H1 (cell line): ENCODE measurements around the gene ITGA4. TPM values are rescaled to one million over a fixed set of nuclear protein-coding genes. Genes with fewer than 3 reads are reported as not detected.

Experiments
- CTCF ChIA-PET: fragments of 300-600 bp; sonication (Branson Sonifier 250); formaldehyde crosslinking; loops from one replicate; lab custom pipeline; 2021; ENCODE audit not compliant: partially characterized antibody; lab: Charles Lee
- POLR2A ChIA-PET: fragments of 300-600 bp; sonication (Branson Sonifier 250); formaldehyde crosslinking; loops from one replicate; lab custom pipeline; 2021; ENCODE audit warnings: inconsistent platforms; ENCODE audit not compliant: partially characterized antibody; lab: Charles Lee
- DNase-seq, 2 experiments: peaks; one replicate each; pipeline versions ENCODE4 v3.0.0 to v3.0.0-alpha.2; 2010 to 2022; ENCODE audit warnings: low spot score in 2 of 2, low read depth in 1 of 2, mixed read lengths in 1 of 2
- FAIRE-seq: peaks from 2 replicates; lab custom pipeline; 2011; peaks lifted over from hg19 to GRCh38; lab: Jason Lieb, UNC
- H2AFZ ChIP-seq: 2 replicates; pipeline ENCODE4 v1.8.1; 2012; ENCODE audit warnings: low read length, inconsistent platforms
- H2AK5ac ChIP-seq: 2 replicates; pipeline ENCODE4 v1.6.1; 2013; ENCODE audit warnings: low read depth, low read length
- H2BK120ac ChIP-seq: replicated peaks from 2 replicates; pipeline ENCODE3; 2013; ENCODE audit warnings: low read depth, low read length, inconsistent platforms
- H2BK12ac ChIP-seq: 2 replicates; pipeline ENCODE4 v1.6.1; 2013; ENCODE audit warnings: low read depth, low read length
- H2BK15ac ChIP-seq: 2 replicates; pipeline ENCODE4 v1.6.1; 2013; ENCODE audit warnings: low read length
- H2BK20ac ChIP-seq: 2 replicates; pipeline ENCODE4 v1.6.1; 2013; ENCODE audit warnings: low read length
- H2BK5ac ChIP-seq: 2 replicates; pipeline ENCODE4 v1.6.1; 2013; ENCODE audit warnings: low read depth, low read length
- H3K14ac ChIP-seq: 2 replicates; pipeline ENCODE4 v1.6.1; 2013; ENCODE audit warnings: inconsistent platforms; ENCODE audit not compliant: insufficient read length
- H3K18ac ChIP-seq: 2 replicates; pipeline ENCODE4 v1.6.1; 2013; ENCODE audit warnings: low read length; ENCODE audit errors: extremely low read depth
- H3K23ac ChIP-seq: 2 replicates; pipeline ENCODE4 v1.6.1; 2013; ENCODE audit warnings: inconsistent platforms; ENCODE audit not compliant: insufficient read length
- H3K23me2 ChIP-seq: 2 replicates; pipeline ENCODE4 v1.6.1; 2013; ENCODE audit warnings: low read depth, low read length
- H3K27ac ChIP-seq: 2 replicates; pipeline ENCODE4 v1.6.1; 2011; ENCODE audit warnings: low read depth, low read length, inconsistent platforms
- H3K27me3 ChIP-seq, 4 experiments: replicated peaks in 1 of 4; 1 replicate in 1 of 4; 2 replicates in 3 of 4; pipeline versions ENCODE4 v1.6.1 to v1.8.1; 2011 to 2013; ENCODE audit warnings: low read length in 3 of 4, mild to moderate bottlenecking in 3 of 4, inconsistent platforms in 2 of 4, mixed read lengths in 2 of 4, moderate library complexity in 1 of 4; ENCODE audit not compliant: control insufficient read depth in 3 of 4, insufficient read depth in 3 of 4; ENCODE audit errors: extremely low read depth in 1 of 4
- H3K36me3 ChIP-seq, 4 experiments: 2 replicates each; pipeline versions ENCODE4 v1.6.1 to v1.8.1; 2011 to 2013; ENCODE audit warnings: mild to moderate bottlenecking in 4 of 4, low read length in 3 of 4, moderate library complexity in 2 of 4, control low read depth in 1 of 4, inconsistent platforms in 1 of 4; ENCODE audit not compliant: insufficient read depth in 4 of 4, control insufficient read depth in 2 of 4
- H3K4ac ChIP-seq: replicated peaks from 2 replicates; pipeline ENCODE3; 2013; ENCODE audit warnings: low read length, low read depth, mixed read lengths, inconsistent platforms; ENCODE audit not compliant: insufficient read length
- H3K4me1 ChIP-seq, 4 experiments: replicated peaks in 1 of 4; 1 replicate in 1 of 4; 2 replicates in 3 of 4; pipeline versions ENCODE4 v1.6.1 to v1.8.1; 2011 to 2013; ENCODE audit warnings: low read length in 3 of 4, inconsistent platforms in 2 of 4, mixed read lengths in 1 of 4; ENCODE audit not compliant: insufficient read depth in 4 of 4, control insufficient read depth in 3 of 4
- H3K4me2 ChIP-seq, 2 experiments: 2 replicates each; pipeline versions ENCODE4 v1.6.1 to v1.8.1; 2011 to 2013; ENCODE audit warnings: low read depth in 2 of 2, low read length in 2 of 2, control low read depth in 1 of 2, inconsistent platforms in 1 of 2, mild to moderate bottlenecking in 1 of 2; ENCODE audit not compliant: insufficient read depth in 1 of 2
- H3K4me3 ChIP-seq, 4 experiments: fragments of 200-600, 300-600 bp in 1 of 4; sonication (generic), shearing (Covaris generic), sonication (Bioruptor Twin) in 1 of 4; 2 replicates each; pipeline versions ENCODE4 v1.5.1 to v1.8.1; 2011 to 2016; ENCODE audit warnings: low read length in 4 of 4, low read depth in 3 of 4, control low read depth in 2 of 4, inconsistent platforms in 2 of 4, mild to moderate bottlenecking in 2 of 4, mixed read lengths in 1 of 4, moderate library complexity in 1 of 4; ENCODE audit not compliant: insufficient read depth in 2 of 4; ENCODE audit errors: extremely low read depth in 1 of 4
- H3K56ac ChIP-seq: replicated peaks from 2 replicates; pipeline ENCODE3; 2013; ENCODE audit warnings: low read depth, mild to moderate bottlenecking, mixed read lengths, low read length, inconsistent platforms; ENCODE audit not compliant: insufficient read length
- H3K79me1 ChIP-seq: 2 replicates; pipeline ENCODE4 v1.6.1; 2013; ENCODE audit warnings: low read depth, low read length, control low read depth
- H3K79me2 ChIP-seq, 2 experiments: 2 replicates each; pipeline versions ENCODE4 v1.6.1 to v1.8.1; 2012 to 2013; ENCODE audit warnings: low read length in 2 of 2, mild to moderate bottlenecking in 2 of 2, inconsistent platforms in 1 of 2; ENCODE audit not compliant: insufficient read depth in 2 of 2, control insufficient read depth in 1 of 2
- H3K9ac ChIP-seq, 4 experiments: replicated peaks in 1 of 4; 1 replicate in 1 of 4; 2 replicates in 3 of 4; pipeline versions ENCODE4 v1.6.1 to v1.8.1; 2011 to 2013; ENCODE audit warnings: low read depth in 3 of 4, low read length in 3 of 4, control low read depth in 2 of 4, mild to moderate bottlenecking in 2 of 4, moderate library complexity in 2 of 4, inconsistent platforms in 1 of 4; ENCODE audit errors: extremely low read depth in 1 of 4
- H3K9me3 ChIP-seq, 2 experiments: 2 replicates each; pipeline versions ENCODE4 v1.6.1 to v1.8.1; 2012 to 2013; ENCODE audit warnings: mild to moderate bottlenecking in 2 of 2, moderate library complexity in 2 of 2, control low read depth in 1 of 2, inconsistent platforms in 1 of 2, low read depth in 1 of 2, low read length in 1 of 2, mixed read lengths in 1 of 2; ENCODE audit not compliant: insufficient read depth in 2 of 2
- H4K20me1 ChIP-seq, 2 experiments: replicated peaks in 1 of 2; 2 replicates each; pipeline versions ENCODE3 to v1.8.1; 2011 to 2013; ENCODE audit warnings: inconsistent platforms in 2 of 2, low read length in 2 of 2, mild to moderate bottlenecking in 1 of 2; ENCODE audit not compliant: insufficient read depth in 2 of 2, control insufficient read depth in 1 of 2
- H4K5ac ChIP-seq: 2 replicates; pipeline ENCODE4 v1.6.1; 2013; ENCODE audit warnings: low read length, low read depth, mixed read lengths, inconsistent platforms; ENCODE audit not compliant: insufficient read length
- H4K8ac ChIP-seq: 2 replicates; pipeline ENCODE4 v1.8.0; 2013; ENCODE audit warnings: mild to moderate bottlenecking, moderate library complexity, low read length, inconsistent platforms; ENCODE audit not compliant: insufficient read depth; ENCODE audit errors: extremely low read depth
- H4K91ac ChIP-seq: replicated peaks from 2 replicates; pipeline ENCODE3; 2013; ENCODE audit warnings: low read length, mixed read lengths, inconsistent platforms; ENCODE audit not compliant: insufficient read length
- BCL11A ChIP-seq, 2 experiments: IDR thresholded peaks; one replicate each; pipeline ENCODE4 v1.6.1; 2011; ENCODE audit warnings: low read depth in 2 of 2, low read length in 2 of 2, mild to moderate bottlenecking in 2 of 2
- CREB1 ChIP-seq: IDR thresholded peaks from 2 replicates; pipeline ENCODE4 v1.6.1; 2012; ENCODE audit warnings: inconsistent platforms
- FOSL1 ChIP-seq: IDR thresholded peaks from 2 replicates; pipeline ENCODE4 v1.6.1; 2011; ENCODE audit warnings: mild to moderate bottlenecking, low read depth, low read length, moderate library complexity; ENCODE audit not compliant: insufficient read depth
- GTF2F1 ChIP-seq: IDR thresholded peaks from 2 replicates; pipeline ENCODE4 v1.6.1; 2012; ENCODE audit warnings: low read depth, low read length, improper control_type of control experiment, borderline replicate concordance
- HDAC2 ChIP-seq, 2 experiments: fragments of 300-600 bp in 1 of 2; sonication (generic) in 1 of 2; IDR thresholded peaks; 2 replicates each; pipeline ENCODE4 v1.6.1; 2011 to 2012; ENCODE audit warnings: low read depth in 2 of 2, low read length in 2 of 2, mild to moderate bottlenecking in 2 of 2, moderate library complexity in 2 of 2, borderline replicate concordance in 1 of 2, inconsistent platforms in 1 of 2
- HDAC6 ChIP-seq: IDR thresholded peaks from one replicate; pipeline ENCODE4 v1.7.1; 2012; ENCODE audit warnings: low read depth, mild to moderate bottlenecking, inconsistent platforms, low read length, moderate library complexity
- KDM1A ChIP-seq: fragments of 200-600, 300-600 bp; sonication (generic); IDR thresholded peaks from 2 replicates; pipeline ENCODE4 v1.7.1; 2016; ENCODE audit warnings: mild to moderate bottlenecking, low read length, borderline replicate concordance
- MAFK ChIP-seq: IDR thresholded peaks from 2 replicates; pipeline ENCODE4 v1.6.1; 2012; ENCODE audit warnings: low read depth, mild to moderate bottlenecking, improper control_type of control experiment, low read length
- POLR2A ChIP-seq, 2 experiments: IDR thresholded peaks; 1 replicate in 1 of 2; 2 replicates in 1 of 2; pipeline ENCODE4 v1.6.1; 2011; ENCODE audit warnings: low read depth in 2 of 2, low read length in 2 of 2, mild to moderate bottlenecking in 2 of 2; ENCODE audit errors: control extremely low read depth in 1 of 2
- RXRA ChIP-seq: IDR thresholded peaks from 2 replicates; pipeline ENCODE4 v1.6.1; 2011; ENCODE audit warnings: low read depth, mild to moderate bottlenecking, low read length, moderate library complexity; ENCODE audit not compliant: insufficient read depth
- SIRT6 ChIP-seq: IDR thresholded peaks from one replicate; pipeline ENCODE4 v1.7.1; 2012; ENCODE audit warnings: low read length, inconsistent platforms
- SP1 ChIP-seq: IDR thresholded peaks from 2 replicates; pipeline ENCODE4 v1.6.1; 2011; ENCODE audit warnings: low read depth, low read length
- SP2 ChIP-seq: IDR thresholded peaks from 2 replicates; pipeline ENCODE4 v1.6.1; 2012; ENCODE audit warnings: mild to moderate bottlenecking, low read length, inconsistent platforms
- ZNF274 ChIP-seq: IDR thresholded peaks from 2 replicates; pipeline ENCODE4 v1.7.0; 2012; ENCODE audit warnings: low read length, borderline replicate concordance; ENCODE audit errors: extremely low read depth
- WGBS, 2 experiments: shearing (Covaris generic) in 1 of 2; methylation state at CpG; one replicate each; pipeline versions ENCODE4 v1.1.6 to v1.1.7; 2013 to 2015; ENCODE audit warnings: low lambda C conversion rate in 2 of 2, mixed read lengths in 2 of 2, inconsistent platforms in 1 of 2, low coverage in 1 of 2, missing lambda C conversion rate in 1 of 2; ENCODE audit not compliant: insufficient replicate concordance in 2 of 2, insufficient coverage in 1 of 2, insufficient read length in 1 of 2; ENCODE audit errors: extremely low coverage in 1 of 2, missing lambda C conversion rate in 1 of 2; 5-methylcytosine and 5-hydroxymethylcytosine counted together
- polyA plus RNA-seq, 7 experiments: library from polyadenylated mRNA; depleted of rRNA in 3 of 7; stranded (reverse) in 5 of 7; unstranded in 2 of 7; fragments of >200 nt in 5 of 7; fragments of 200-250 nt in 2 of 7; gene quantifications; 1 replicate in 5 of 7; 2 replicates in 1 of 7; 4 replicates in 1 of 7; pipeline versions ENCODE4 v1.2.1 to v1.2.3, GENCODE V29; 2011 to 2013; ENCODE audit warnings: missing spikeins in 2 of 7, mixed read lengths in 2 of 7
- total RNA-seq: library from RNA; stranded (reverse); fragmentation: NEBNext Ultra II Directional; extraction: Animal tissue kit (Norgen Biotek cat#: 25700); gene quantifications from 2 replicates; pipeline ENCODE4 v1.2.1, GENCODE V29; 2021

ITGA4 gene
- total and polyA plus RNA-seq, 2 of the 8 experiments (the other 6 are each of a cell fraction or from before 2014, with no cell fraction given) = 0.60 to 2.1 TPM

- POLR2A ChIA-PET = no interaction called here
- Histone ChIP-seq H3K18ac (no peak overlapping the region), H2BK12ac (no peak overlapping the region), H2AK5ac (no peak overlapping the region), H3K4me3 (no peak overlapping the region), H3K23me2 (no peaks in the 10 kb centered on the region), H2BK5ac (no peak overlapping the region), H3K14ac (no peak overlapping the region), H3K27me3 (no peaks in the 10 kb centered on the region), H3K9me3 (no peaks in the 10 kb centered on the region), H2BK120ac (no peak overlapping the region), H4K8ac (no peak overlapping the region), H3K9ac (no peak overlapping the region), H2AFZ (no peak overlapping the region), H4K91ac (no peak overlapping the region), H2BK20ac (no peak overlapping the region), H4K5ac (no peak overlapping the region), H2BK15ac (no peak overlapping the region), H3K23ac (no peak overlapping the region), H3K79me1 (no peaks in the 10 kb centered on the region), H3K56ac (no peak overlapping the region), H4K20me1 (no peaks in the 10 kb centered on the region), H3K79me2 (no peaks in the 10 kb centered on the region), H3K4me2 (no peak overlapping the region), H3K4me1 (peaks cover 0 to 5% (median 0%) of the 10 kb centered on the region in 4 experiments; a peak in 2 of 7 replicates), H3K27ac (no peak overlapping the region), H3K36me3 (no peaks in the 10 kb centered on the region), H3K4ac (no peak overlapping the region)
- no peak for FAIRE-seq
- 96% methylated on average over 1 of the region's 1 CpG; no CpG with 5 or more reads in 1 of the 2 experiments for WGBS, 2 experiments
- CTCF ChIA-PET = interaction anchor here (1.1 to 3.9 kb wide), 4 partner anchors 11 to 364 kb away, joined by 3 to 33 read pairs (median 21); partner anchors contain the start of gene ITGA4
- DNase-seq = no peak
- no peak for TF ChIP-seq KDM1A
- no peak for TF ChIP-seq CREB1
- no peak for TF ChIP-seq SP1
- TF ChIP-seq GTF2F1 = no peak
- no peak for TF ChIP-seq SIRT6
- TF ChIP-seq SP2 = no peak
- no peak for TF ChIP-seq RXRA
- no peak for TF ChIP-seq BCL11A (IDR thresholded peaks at IDR 0.05; ENCODE audit: low read depth in 2 of 2, low read length in 2 of 2)
- no peak for TF ChIP-seq MAFK
- TF ChIP-seq HDAC2 (IDR thresholded peaks at IDR 0.05; ENCODE audit: borderline replicate concordance in 1 of 2, low read depth in 2 of 2, low read length in 2 of 2) = no peak
- no peak for TF ChIP-seq POLR2A (IDR thresholded peaks at IDR 0.05; ENCODE audit: control extremely low read depth in 1 of 2, low read depth in 2 of 2, low read length in 2 of 2)
- TF ChIP-seq FOSL1 = no peak
- TF ChIP-seq HDAC6 = no peak
- TF ChIP-seq ZNF274 = no peak
Measured at GRCh38 chr2:181468811-181469210, 11.6 kb downstream of the ITGA4 start.
